Thyroid gland (tissue), 4 donors: ENCODE measurements around the gene ZNF185.

Source experiments
- CTCF ChIP-seq, 6 experiments: fragments of 200-600 bp in 3 of 6; fragments of 450-650 bp in 3 of 6; sonication (generic) in 3 of 6; IDR thresholded peaks; one replicate each; pipeline ENCODE4 v1.5.1; 2016 to 2019; ENCODE audit warnings: antibody characterized with exemption in 6 of 6, mild to moderate bottlenecking in 2 of 6, inconsistent platforms in 1 of 6, moderate library complexity in 1 of 6
- POLR2A ChIP-seq, 2 donors: fragments of 450-650 bp; IDR thresholded peaks; one replicate each; pipeline ENCODE4 v1.6.1; 2017; ENCODE audit warnings: antibody characterized with exemption in 2 of 2, mild to moderate bottlenecking in 2 of 2, moderate library complexity in 1 of 2

DNA sequence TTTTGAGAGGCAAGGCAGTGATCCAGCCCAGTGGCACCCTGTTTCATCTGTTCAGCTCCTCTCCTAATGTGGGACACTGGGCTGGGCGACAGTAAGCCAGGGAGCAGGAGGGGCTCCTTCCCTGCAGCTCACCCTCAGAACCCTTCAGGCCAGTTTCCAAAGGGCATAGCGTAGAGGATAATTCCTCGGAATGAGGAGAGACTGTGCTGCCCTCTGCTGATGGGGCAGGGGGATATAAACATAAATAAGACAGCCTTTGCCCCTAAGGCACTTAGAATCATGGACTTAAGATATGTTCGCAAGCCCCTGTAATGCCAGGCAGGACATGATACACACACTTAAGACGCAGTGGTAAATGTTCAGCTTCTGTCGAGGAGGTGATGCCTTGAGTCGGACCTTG is 27.9 kb upstream of the ZNF185 start:
- TF ChIP-seq CTCF (IDR thresholded peaks at IDR 0.05), result no peak
- no peak for TF ChIP-seq POLR2A (IDR thresholded peaks at IDR 0.05)
